ENCODE results near the gene SLAIN1. TPM values are rescaled to one million over a fixed set of nuclear protein-coding genes. Genes with fewer than 3 reads are reported as not detected.

SLAIN1 gene
- total and polyA plus RNA-seq, 2 of the 4 experiments (the other 2 are of a cell fraction), result 0.29 to 0.36 TPM

- in situ Hi-C loops (cut with MboI; ENCODE audit: low sequenced_read_pairs) (no loop called here), intact Hi-C loops (cut with micrococcal nuclease) (no loop called here), dilution Hi-C loops (cut with HindIII; ENCODE audit: low sequenced_read_pairs, unreplicated experiment) (no loop called here)
- no peak for TF ChIP-seq USF2 (IDR thresholded peaks at IDR 0.05; ENCODE audit: low read depth, low read length)
- TF ChIP-seq ELK1 (IDR thresholded peaks at IDR 0.05; ENCODE audit: borderline replicate concordance, low read depth, low read length), result no peak
- no peak for TF ChIP-seq RFX5 (IDR thresholded peaks at IDR 0.05; ENCODE audit: low read depth, low read length)
- TF ChIP-seq MAZ (IDR thresholded peaks at IDR 0.05; ENCODE audit: borderline replicate concordance, low read depth, low read length), result no peak
- TF ChIP-seq POLR2A (IDR thresholded peaks at IDR 0.05; ENCODE audit: low read depth, low read length), result no peak
- TF ChIP-seq SMC3 (IDR thresholded peaks at IDR 0.05; ENCODE audit: low read depth, low read length), result no peak
- no peak for TF ChIP-seq NFE2L2 (IDR thresholded peaks at IDR 0.05; ENCODE audit: low read depth, low read length)
- no peak for TF ChIP-seq RCOR1 (IDR thresholded peaks at IDR 0.05; ENCODE audit: insufficient replicate concordance, low read length)
- no peak for TF ChIP-seq BHLHE40 (IDR thresholded peaks at IDR 0.05; ENCODE audit: low read depth, low read length)
- no peak for TF ChIP-seq CTCF (conservative IDR thresholded peaks at IDR 0.05; ENCODE audit: low read depth, low read length)
- ChIA-PET CTCF (no interaction called here), POLR2A (ENCODE audit: unreplicated experiment) (no interaction called here)
- no peaks in the 10 kb centered on the region for H3K9me3 ChIP-seq (ENCODE audit: control insufficient read depth, insufficient read depth, low read length)
- H3K4me3 ChIP-seq (ENCODE audit: insufficient read depth, low read depth, low read length), result no peak overlapping the region
- no peak overlapping the region for H3K4ac ChIP-seq (ENCODE audit: low read depth, low read length)
- H4K91ac ChIP-seq (ENCODE audit: insufficient read depth, low read depth, low read length), result no peak overlapping the region
- no peak overlapping the region for H2BK5ac ChIP-seq (ENCODE audit: low read depth, low read length, poor library complexity, severe bottlenecking)
- no peak overlapping the region for H2AK9ac ChIP-seq (replicated peaks; ENCODE audit: low read depth, low read length, poor library complexity)
- no peak overlapping the region for H4K8ac ChIP-seq (ENCODE audit: low read depth in 2 of 2, low read length in 2 of 2)
- no peak overlapping the region for H3K23ac ChIP-seq (ENCODE audit: low read depth, low read length)
- ATAC-seq (ENCODE audit: low read depth), result no peak
- no peaks in the 10 kb centered on the region for H3K79me1 ChIP-seq (ENCODE audit: low read depth in 1 of 2, low read length in 2 of 2)
- no peaks in the 10 kb centered on the region for H3K9me1 ChIP-seq (ENCODE audit: insufficient read depth, low read length)
- no peaks in the 10 kb centered on the region for H3K4me1 ChIP-seq (ENCODE audit: control insufficient read depth, insufficient read depth, low read length)
- WGBS, 2 experiments (ENCODE audit: extremely low coverage in 2 of 2, insufficient read length in 1 of 2), result no CpG with 5 or more reads among the region's 1 CpG
- no peak overlapping the region for H2BK20ac ChIP-seq (ENCODE audit: low read depth, low read length)
- H3K18ac ChIP-seq (ENCODE audit: low read depth, low read length), result no peak overlapping the region
- H3K4me2 ChIP-seq (ENCODE audit: low read depth, low read length), result no peak overlapping the region
- H2BK15ac ChIP-seq (ENCODE audit: low read depth, low read length), result no peak overlapping the region
- H2BK120ac ChIP-seq (ENCODE audit: low read depth, low read length), result no peak overlapping the region
- no peak overlapping the region for H2AK5ac ChIP-seq (ENCODE audit: low read depth, low read length)
- H3K14ac ChIP-seq (replicated peaks; ENCODE audit: low read depth, low read length), result no peak overlapping the region
- no peaks in the 10 kb centered on the region for H4K20me1 ChIP-seq (ENCODE audit: insufficient read depth, low read length)
- no TSS peak for BruUV-seq (replicated peaks)
- H4K5ac ChIP-seq (ENCODE audit: low read depth, low read length), result no peak overlapping the region
- DNase-seq, result no peak
- H3K27me3 ChIP-seq (ENCODE audit: control insufficient read depth, insufficient read depth, low read length), result peaks cover 13% of the 10 kb centered on the region
- H3K9ac ChIP-seq (ENCODE audit: low read depth, low read length), result no peak overlapping the region
- H3K27ac ChIP-seq (ENCODE audit: insufficient read depth, low read length), result no peak overlapping the region
- H2AFZ ChIP-seq (replicated peaks; ENCODE audit: low read length, poor library complexity), result no peak overlapping the region
- no peak overlapping the region for H3K56ac ChIP-seq (ENCODE audit: extremely low read depth, insufficient read depth, low read length)
- H3K36me3 ChIP-seq (ENCODE audit: control insufficient read depth, insufficient read depth, low read length), result no peaks in the 10 kb centered on the region
Measured at GRCh38 chr13:77702366-77702765, 4.9 kb downstream of the SLAIN1 start.
